Measurements from ENCODE around the gene TMEM63C.

DNA sequence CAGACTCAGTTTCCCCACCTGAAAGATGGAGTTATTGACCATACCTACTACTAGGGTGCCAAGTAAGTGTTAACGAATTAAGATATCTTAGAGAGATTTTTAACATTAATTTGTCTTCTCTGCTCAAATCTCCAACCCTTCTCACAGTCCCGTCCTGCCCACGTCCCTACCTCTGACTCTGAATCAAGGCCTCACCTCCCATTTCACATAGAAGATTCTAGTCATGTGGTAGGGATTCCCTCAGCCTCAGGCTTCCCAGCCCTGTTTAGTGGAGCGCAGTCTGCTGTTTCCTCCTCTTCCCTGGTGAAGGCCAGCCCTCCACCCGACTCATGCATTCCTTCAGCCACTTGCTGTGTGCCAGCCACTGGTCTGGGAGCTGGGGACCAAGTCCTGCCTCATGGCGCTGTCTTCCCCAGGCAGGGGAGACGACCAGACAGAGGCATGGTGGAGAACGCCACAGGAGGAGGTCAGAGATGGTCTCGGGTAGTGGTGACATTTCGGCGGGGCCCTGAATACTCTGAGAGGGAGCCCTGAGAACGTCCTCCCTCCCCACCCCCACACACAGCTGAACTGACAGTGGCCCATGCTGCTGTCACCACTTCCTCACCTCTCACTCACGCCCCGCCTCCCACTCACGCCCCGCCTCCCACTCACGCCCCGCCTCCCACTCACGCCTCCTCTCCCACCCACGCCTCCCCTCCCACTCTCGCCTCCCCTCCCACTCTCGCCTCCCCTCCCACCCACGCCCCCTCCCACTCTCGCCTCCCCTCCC, 38.8 kb downstream of the TMEM63C start:
- TF ChIP-seq, protein P1, sequence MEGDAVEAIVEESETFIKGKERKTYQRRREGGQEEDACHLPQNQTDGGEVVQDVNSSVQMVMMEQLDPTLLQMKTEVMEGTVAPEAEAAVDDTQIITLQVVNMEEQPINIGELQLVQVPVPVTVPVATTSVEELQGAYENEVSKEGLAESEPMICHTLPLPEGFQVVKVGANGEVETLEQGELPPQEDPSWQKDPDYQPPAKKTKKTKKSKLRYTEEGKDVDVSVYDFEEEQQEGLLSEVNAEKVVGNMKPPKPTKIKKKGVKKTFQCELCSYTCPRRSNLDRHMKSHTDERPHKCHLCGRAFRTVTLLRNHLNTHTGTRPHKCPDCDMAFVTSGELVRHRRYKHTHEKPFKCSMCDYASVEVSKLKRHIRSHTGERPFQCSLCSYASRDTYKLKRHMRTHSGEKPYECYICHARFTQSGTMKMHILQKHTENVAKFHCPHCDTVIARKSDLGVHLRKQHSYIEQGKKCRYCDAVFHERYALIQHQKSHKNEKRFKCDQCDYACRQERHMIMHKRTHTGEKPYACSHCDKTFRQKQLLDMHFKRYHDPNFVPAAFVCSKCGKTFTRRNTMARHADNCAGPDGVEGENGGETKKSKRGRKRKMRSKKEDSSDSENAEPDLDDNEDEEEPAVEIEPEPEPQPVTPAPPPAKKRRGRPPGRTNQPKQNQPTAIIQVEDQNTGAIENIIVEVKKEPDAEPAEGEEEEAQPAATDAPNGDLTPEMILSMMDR (IDR thresholded peaks at IDR 0.05): no peak
- no peak for TF ChIP-seq POLR2A (IDR thresholded peaks at IDR 0.05)
